NCI-H2029 (cell line): Measurements from ENCODE around the gene ZNF148.

Experiments used
- DNase-seq: peaks from one replicate; lab custom pipeline; 2025; lab: John Stamatoyannopoulos, UW

Gene ZNF148

DNA sequence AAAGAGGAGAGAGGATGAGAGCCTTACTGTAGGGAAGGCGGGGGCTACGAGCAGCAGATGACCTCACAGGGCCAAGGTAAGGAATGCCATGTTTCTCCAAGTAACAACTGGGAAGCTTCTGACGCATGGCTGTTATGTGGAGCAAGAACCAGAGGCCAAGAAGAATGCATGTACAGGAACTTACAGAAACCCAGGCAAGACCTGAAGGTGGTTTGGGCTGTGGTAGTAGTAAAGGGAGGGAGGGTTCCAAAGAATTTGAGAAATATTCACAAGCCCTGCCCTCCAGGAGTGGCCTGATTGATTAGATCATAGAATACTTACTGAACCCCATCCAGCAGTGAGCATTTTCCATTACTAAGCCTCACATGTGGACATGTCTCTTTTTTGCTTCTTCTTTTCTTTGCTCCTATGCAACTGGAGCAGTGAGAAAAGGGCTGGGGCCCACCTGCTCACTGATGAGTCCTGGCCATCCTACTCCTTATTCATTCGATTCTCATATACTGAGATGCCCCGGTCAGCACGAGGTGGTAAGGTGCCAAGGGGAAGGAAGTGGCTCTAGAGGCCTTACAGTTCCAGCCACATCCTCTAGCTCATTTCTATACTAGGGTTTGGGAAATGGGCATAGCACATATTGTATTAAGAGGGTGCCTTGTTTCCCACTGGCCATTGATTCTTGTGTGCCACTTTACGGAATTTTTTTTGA is 154.2 kb downstream of the ZNF148 start:
- DNase-seq: no peak

DNA sequence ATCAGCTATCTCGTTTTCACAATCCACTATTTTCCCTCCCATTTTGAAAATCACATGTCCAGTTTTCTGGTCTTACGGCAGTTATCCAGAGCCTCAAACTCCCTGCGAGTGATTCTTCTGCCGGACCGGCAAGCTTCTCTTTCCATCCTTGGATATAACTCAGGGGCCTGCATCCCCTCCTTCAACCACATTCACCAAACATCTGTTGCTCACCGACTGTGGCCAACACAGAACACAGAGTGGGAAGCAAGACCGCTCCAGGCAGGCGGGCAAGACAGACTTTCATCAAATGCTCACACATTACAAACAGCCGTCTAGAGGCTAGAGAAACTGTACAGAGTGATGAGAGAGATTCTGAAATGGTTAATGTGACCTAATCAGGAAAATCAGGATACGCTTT is 154.9 kb downstream of the ZNF148 start:
- no peak for DNase-seq

DNA sequence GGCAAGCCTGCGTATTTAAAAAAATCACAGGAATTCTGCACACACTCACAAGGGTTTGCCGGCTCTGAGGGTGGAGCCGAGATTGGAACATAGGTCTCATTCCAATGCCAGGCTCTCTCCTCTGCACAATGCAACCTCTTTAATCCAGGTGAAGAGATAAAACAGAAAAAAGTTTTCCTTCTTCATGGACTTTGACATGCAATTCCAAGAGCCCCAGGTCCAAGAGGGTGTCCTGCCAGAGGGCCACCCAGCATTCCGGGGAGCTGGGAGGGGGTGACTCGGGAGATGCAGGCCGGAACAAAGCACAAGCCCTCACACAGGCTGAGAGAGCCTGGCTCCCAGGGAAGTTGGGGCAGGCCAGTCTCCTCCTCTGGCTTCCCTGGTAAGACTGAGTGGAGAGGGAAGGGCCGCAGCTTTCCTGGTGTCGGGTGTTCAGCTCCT is 155.8 kb downstream of the ZNF148 start:
- no peak for DNase-seq

DNA sequence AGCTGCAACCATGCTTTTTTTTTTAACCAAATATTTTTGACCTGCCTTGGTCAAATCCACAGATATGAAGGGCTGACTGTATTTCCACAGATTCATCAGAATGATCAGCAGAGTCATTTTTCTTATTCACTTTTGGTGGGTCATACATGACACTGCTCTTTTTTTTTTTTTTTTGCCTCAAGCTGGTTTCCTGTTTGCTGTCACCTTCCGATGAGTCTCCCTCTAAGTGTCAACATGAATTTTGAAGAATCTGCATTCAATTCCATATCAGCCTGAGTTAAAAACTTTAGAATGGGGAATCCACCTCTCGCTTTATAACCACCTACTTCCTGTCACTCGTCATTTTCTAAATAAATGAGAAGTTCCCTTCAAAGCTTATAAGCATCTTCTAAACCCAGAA is 160.4 kb downstream of the ZNF148 start:
- no peak for DNase-seq

DNA sequence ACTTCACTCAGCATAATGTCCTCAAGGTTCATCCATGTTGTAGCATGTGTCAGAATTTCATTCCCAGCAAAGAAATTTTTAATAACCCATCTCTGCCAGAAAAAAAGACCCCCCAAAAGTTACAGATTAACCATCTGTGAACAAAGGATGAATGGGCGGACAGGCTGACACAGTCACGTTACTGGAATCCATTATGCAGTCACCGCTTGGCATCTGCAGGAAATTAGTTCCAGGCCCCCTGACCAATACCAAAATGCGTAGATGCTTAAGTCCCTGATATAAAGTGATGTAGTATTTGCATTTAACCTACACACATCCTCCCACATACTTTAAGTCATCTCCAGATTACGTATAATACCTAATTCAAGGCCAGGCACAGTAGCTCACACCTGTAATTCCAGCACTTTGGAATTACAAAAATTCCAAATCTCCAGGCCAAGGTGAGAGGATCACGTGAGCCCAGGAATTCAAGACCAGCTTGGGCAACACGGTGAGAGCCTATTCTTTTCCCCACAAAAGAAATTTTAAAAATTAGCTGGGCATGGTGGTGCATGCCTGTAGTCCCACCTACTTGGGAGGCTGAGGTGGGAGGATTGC is 161.1 kb downstream of the ZNF148 start:
- no peak for DNase-seq

DNA sequence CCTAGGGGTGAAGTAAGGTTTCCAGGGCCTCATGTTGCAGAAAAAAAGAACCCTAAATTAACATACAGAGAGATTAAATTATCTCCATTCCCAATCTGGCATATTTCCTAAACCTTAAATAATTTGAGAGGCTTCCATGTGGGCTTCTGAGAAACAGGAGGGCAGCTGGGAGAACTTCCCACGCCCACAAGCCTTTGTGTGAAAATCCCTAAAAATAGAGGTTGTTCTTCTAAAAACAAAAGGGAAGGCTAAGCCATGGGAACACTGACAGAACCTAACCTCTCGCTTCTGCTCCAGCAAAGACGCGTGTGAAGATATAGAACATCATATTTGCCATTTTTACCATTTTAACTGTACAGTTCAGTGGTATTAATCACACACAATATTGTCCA is 161.8 kb downstream of the ZNF148 start:
- no peak for DNase-seq

DNA sequence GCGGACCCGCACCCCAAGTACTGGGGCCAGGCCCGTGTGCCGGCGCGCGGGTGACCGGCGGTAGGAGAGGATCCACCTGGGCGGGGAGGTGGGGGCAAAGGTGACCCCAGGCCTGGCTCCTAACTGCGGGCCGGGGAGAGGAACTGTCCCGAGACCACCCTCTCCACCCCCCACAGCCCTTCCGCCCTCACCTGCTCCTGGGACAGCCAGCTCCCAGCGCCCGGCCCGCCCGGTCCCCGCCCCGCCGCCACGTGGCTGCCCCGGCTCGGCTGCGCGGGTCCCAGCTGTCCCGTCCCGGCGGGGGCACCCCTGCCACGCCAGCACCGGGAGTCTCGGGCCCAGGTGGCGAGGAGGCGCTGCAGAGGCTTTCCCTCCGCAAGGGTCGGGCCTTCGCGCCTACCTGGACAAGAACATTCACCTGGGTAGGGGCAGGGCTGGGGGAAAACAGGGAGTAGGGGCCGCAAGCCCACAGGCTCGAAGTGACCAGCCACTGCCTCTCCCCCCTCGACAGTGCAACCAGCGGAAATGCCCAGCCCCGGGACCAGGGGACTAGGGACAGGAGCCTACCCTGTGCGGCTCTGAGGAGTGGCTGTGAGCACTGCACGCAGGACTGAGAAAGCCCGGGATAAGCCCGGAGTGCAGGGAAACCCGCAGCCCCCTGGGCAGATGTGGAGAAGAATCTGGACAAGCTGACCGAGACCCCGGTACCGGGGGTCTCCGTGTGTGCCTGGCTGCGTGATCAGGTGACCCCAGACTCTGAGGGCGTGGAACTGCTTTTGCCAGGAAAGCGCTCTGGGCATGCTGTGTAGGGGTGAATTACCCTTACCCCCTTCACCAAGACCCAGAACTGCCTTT is 162.4 kb downstream of the ZNF148 start, which contains the start of gene SLC12A8:
TSS of gene SLC12A8 (minus strand) at position 240 of the 855 bp plus-strand sequence. CDS start 1,399 bp downstream, outside the sequence.
- no peak for DNase-seq

DNA sequence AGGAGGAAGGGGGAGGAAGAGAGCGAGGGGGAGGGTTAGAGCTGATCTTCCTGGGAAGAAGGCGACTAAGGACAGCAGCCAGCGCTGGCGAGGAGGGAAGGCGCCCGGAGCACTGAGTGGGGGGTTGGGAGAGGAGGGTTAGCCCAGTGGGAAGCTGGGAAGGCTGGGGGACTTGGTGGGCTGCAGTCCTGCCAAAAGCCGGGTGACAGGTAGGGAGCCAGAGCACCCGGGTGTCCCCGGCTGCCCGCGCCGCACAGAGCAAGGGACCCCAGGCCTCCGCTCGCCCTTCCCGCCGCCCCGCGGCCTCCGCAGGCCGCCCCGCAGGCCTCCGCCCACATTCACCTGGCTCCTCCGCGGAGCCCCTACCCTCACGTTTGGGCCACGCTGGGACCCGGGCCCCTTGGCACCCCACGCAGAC is 163.0 kb downstream of the ZNF148 start:
- DNase-seq: no peak

DNA sequence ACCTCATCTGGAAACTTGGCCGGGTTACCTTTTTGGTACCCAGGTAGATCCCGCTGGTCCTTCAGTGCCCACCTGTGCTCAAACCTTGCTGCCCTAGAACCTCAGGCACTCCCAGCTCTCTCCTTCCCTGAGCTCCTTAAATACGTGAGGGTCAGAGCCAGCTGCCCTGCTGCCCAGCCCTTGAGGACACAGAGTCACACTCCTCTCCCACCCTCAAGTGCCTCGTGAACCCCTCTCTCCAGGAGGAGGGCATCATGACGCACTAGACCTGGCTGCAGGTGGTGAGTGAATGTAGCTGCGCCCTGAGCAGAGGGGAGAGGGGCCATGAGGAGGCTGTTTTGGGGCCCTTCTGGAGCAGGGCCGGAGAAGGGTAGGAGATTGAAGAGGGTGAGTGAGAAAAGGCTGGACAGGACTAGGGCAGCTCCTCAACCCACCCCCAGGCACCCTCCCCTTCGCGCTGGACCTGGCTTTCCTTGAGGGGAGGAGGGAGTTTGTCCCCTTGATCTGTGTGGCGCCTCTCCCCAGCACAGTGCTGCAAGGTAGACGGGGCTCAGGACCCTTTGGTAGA is 163.5 kb downstream of the ZNF148 start:
- no peak for DNase-seq

DNA sequence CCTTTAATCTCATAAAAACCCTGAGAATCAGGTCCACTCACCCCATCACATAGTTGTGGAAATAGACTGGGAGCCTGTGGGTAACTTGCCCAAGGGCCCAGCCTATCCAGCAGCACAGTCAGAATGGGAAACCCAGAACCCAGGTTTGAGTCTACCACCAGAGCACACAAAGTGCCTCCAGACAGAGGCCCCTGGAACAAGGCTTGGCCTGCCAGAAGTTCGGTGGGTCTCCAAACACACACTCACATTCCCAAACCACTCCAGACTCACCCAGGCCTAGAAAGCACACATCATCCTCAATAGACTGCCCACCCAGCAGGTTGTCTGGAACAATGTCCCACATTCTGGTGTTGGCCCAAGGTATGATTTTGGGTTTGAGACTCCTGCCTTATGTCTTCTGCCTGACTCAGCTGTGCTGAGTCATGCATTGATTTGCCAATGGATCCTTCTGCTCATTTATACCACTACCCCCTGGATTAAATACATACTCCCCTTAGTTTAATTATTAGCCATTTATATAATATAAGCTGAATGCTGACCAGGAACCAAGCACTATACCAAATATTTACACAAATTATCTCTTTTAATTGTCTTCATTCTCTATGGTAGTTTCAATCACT is 167.1 kb downstream of the ZNF148 start:
- DNase-seq: no peak

DNA sequence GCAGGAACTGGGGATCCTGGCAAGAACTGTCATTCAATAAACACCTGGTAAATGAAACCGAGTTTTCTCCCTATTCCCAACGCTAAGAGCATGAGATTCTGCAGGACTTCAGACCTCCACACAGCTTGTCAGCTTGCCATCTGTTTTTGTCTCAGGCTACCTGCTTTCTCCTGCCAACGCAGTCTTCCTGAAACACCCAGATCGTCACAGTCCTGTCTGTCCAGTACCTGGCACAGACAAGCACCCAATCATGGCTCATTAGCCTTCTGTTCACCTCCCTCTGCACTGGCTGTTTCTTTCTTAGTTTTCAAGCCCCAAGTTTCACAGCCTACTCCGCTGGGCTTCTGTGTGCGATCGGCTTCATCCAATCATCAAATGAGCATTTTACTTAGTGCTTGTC is 167.6 kb downstream of the ZNF148 start:
- no peak for DNase-seq

DNA sequence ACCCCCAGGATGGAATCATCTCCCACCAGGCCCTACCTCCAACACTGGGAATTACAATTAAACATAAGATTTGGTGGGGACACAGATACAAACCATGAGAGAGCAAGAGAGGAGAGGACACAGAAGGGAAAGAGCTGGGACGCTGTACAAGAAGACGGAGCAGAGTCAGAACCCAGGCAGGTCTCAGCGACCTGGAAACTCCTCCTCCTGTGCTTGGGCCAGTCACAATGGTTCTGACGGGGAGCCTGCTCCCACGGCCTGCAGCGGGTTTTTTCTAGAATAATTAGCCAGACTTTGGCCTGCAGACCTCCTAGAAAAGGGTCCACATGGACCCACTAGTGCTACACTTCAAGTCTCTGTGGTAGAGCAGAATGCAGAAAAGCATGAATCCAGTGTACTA is 168.2 kb downstream of the ZNF148 start:
- no peak for DNase-seq

DNA sequence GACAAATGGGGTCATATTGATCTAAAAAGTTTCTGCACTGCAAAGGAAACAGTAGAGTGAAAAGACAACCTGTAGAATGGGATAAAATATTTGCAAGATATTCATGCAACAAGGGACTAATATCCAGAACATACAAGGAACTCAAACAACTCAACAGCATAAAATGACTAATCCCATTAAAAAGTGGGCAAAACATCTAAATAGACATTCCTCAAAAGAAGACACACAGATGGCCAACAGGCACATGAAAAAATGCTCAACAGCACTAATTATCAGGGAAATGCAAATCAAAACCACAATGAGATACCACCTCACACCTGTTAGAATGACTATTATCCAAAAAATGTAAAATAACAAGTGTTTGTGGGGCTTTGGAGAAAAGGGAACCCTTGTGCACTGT is 171.4 kb downstream of the ZNF148 start:
- no peak for DNase-seq

DNA sequence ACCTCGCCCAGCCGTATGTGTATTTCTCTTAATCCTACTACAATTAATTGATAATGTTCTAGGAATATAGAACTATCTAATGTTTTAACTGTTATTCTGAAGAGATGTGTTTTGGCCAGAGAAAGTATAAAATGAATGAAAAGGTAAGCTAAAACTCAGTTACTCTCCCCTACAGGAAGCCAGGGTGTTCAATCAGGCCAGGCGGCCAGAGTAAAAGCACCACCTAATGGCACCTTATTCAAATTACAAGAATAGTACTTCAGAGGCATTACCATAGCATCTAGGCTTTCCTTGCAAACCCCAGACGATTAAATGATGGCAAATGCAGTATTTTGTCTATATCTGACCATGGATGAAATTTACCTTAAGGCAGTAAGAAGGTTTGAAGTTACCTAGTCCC is 172.9 kb downstream of the ZNF148 start:
- DNase-seq: no peak

DNA sequence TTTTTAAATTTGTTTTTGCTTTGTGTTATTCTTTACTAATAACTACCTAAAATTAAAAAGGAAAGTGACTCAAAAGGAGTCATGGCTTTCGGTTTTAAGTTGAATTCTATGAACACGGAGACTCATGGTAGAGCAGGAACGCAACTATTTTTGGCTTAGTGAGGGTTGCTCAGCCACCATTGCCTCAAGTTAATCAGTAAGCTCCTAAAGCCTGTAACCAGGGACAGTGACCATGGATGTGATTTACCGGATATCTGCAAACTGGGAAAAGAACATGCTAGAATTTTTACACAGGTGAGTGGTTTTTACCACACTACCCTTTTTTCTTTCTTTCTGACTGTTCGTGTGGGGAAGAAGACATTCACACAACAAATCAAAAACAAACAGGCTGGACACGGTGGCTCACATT is 174.4 kb downstream of the ZNF148 start:
- DNase-seq: no peak

DNA sequence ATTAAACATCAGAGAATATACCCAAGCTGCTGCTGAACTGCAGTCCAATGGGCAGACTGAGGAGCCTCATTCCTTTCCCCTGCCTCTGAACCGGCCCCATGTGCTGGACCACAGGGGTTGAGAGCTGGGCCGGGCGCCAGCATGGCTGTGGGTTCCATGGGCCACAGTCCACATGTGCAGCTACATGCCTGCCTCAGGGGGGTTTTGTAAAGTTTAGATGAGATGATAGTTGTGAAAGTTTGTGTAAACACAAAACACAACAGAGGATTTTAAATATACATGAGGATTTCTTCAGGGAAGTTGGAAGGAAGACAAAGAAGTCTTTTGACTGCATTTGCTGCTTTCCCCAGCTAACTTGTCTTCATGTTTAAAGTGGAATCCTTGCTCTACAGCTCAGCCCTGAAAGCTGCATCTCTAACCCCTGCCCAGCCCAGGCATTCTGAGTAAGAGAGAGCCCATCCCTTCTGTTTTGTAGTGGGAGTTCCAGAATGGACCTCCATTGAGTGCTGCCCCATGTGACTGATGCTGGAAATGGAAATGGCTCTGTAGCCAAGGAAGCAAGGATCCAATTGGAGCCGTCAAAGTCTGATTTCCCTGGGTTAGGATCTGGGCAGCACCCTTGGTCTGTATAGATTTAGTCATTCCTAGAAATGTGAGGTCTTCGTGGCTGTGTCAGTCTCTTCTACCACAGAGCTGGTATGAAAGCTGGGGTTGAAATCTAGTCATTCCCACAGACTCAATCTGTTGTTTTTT is 180.1 kb downstream of the ZNF148 start:
- DNase-seq: no peak

DNA sequence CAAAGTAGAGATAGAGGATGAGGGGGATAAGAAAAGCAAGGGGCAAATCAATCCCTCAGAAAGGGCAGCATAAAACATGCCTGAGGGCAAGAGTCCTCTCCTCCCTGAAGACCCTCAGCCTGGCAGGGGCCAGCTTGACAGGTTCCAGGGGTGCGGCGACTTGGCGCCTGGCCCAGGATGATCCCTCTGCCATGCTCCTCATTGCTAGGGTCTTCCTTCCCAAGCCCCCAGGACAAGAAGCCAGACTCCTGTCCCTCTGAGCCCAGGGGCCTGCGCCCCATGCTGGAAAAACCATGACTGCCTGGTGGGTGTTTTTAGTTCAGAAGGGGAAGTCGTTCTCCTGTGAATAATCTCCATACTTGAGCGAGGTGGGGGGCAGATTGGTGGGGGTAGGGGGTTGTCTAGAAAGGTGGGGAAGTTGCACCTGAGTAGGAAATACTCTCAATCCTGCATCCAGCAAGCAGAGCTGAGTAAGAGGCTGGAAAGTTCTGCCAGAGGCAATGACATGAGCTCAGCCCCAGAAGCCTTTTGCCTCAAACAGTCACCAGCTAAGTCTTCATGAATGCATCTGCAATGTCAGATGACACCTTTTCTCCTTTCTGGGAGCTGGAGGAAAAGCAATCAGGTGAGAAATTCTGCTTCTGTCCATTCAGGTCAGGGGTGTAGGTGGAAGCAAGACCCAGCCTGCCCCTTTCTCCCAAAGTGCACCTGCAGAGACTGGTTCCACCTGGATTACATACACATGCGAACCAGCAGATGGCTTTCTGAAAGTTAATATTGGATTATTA is 180.9 kb downstream of the ZNF148 start:
- no peak for DNase-seq

DNA sequence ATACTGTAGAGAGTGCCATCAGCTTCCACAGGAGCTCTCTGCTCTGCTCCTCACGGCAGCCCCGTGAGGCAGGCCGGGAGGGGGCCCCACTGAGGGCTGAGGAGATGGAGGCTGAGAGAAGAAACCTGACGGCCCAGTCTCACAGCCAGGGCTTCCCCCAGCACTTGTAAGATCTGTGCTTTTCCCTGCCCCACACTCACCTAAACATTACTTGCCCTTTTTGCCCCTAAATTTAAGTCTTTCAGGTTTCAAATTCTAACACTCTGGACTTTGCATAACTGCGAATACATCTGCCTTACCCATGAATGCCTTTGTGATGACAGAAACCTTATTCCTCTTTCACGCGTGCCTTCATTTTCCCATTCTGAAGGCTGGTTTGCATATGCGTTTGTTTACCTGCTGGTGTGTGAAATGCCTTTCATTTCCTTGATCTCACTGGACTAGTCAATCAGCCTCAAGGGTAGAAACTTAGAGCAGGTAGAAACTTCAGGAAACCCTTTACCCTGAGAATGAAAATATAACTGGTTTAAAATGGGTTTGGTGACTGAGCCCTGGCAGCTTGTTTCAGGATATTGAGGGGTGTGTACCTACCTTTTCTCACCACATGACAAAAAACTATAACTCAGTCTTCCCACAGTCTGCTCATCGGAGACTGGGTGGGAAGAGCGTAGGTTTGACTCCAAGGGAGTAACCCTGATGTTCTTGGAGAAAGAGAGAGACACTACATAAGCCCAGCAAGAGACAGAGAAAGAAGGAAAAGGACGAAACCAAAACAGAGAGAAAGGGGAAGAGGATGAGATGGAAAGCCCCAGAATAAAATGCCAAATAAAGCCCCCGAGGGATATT is 182.7 kb downstream of the ZNF148 start:
- DNase-seq: no peak

DNA sequence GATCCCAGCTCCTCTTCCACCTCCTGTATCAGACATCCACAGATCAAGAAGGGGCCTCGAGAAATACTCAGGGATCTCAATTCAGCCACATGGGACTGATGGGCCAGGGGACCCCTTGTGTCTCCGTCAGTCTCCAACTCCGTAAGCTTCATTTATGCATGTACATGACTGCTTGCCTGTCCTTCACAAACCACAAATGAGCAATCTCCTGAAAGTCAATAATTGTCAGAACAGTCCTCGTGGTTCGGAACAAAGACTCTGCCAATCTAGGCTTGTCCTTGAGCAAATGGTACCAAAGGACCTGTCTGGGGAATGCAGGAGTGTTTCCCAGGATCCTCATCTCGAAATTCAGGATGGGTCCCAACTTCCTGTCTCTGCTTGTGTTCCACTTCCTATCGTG is 183.4 kb downstream of the ZNF148 start:
- no peak for DNase-seq

DNA sequence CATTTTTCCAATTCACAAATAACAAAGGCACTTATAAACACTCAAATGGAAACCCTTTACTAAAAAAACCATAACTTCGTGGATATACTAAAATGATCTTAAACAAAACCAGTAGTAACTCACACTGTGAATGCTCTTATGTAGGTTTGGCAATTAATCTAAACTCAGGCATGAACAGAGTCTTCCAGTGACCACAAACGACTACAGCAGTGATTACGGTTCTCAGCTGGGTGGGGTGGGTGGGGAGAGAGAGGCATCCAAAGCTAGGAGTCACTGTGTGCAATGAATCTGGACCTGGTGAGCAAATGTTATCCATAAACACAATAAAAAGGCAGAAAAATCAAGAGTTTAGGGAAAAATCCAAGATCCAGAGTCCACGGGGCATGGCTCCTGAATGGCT is 183.9 kb downstream of the ZNF148 start:
- no peak for DNase-seq
